NB4 (cell line): Measurements from ENCODE around the gene DOCK7.
"Not testable (repeated sequence)": the region's sequence is repeated elsewhere in the genome, so short reads cannot be mapped to it uniquely, and the experiment has no call there.

ENCODE experiments used
- DNase-seq: peaks from one replicate; pipeline ENCODE4 v3.0.0; 2010; ENCODE audit warnings: low read depth
- H3K4me3 ChIP-seq: one replicate; pipeline ENCODE4 v1.5.1; 2011; ENCODE audit warnings: mild to moderate bottlenecking, low read depth, low read length, moderate library complexity
- MYC ChIP-seq: IDR thresholded peaks from 2 replicates; pipeline ENCODE4 v1.6.1; 2011; ENCODE audit warnings: low read depth, low read length
- POLR2A ChIP-seq: IDR thresholded peaks from 2 replicates; pipeline ENCODE4 v1.6.1; 2011; ENCODE audit warnings: mild to moderate bottlenecking; ENCODE audit not compliant: insufficient read length; ENCODE audit errors: extremely low read depth
- TF ChIP-seq, protein P1 (sequence below): IDR thresholded peaks from one replicate; pipeline ENCODE4 v1.5.1; 2012; ENCODE audit warnings: low read depth, low read length
- TF ChIP-seq, protein P2 (sequence below): IDR thresholded peaks from 2 replicates; pipeline ENCODE4 v1.6.1; 2011; ENCODE audit warnings: low read depth, low read length

DOCK7 gene

DNA sequence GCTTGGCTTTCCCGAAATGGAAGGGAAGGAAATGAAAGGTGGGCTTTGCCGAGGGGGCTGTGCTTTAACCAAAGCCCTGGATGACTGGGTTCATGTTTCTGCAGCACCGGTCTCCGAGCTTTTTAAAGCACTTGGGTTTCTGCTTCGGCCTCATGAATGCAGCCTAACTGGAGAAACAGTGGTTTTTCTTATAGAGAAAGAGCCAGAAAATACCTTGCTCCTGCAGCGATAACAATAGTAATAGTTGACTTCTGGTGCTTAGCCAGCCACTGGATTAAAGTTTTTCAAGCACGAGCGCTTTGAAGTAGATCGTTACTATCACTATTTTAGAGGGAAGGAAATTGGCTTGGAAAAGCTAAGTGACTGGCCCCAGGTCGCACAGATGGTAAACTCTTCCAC, 500 bp upstream of the DOCK7 start:
- no peak for DNase-seq
- H3K4me3 ChIP-seq: peak overlapping the region; percentile 56
- TF ChIP-seq POLR2A: no peak
- TF ChIP-seq, protein P1, sequence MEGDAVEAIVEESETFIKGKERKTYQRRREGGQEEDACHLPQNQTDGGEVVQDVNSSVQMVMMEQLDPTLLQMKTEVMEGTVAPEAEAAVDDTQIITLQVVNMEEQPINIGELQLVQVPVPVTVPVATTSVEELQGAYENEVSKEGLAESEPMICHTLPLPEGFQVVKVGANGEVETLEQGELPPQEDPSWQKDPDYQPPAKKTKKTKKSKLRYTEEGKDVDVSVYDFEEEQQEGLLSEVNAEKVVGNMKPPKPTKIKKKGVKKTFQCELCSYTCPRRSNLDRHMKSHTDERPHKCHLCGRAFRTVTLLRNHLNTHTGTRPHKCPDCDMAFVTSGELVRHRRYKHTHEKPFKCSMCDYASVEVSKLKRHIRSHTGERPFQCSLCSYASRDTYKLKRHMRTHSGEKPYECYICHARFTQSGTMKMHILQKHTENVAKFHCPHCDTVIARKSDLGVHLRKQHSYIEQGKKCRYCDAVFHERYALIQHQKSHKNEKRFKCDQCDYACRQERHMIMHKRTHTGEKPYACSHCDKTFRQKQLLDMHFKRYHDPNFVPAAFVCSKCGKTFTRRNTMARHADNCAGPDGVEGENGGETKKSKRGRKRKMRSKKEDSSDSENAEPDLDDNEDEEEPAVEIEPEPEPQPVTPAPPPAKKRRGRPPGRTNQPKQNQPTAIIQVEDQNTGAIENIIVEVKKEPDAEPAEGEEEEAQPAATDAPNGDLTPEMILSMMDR: no peak
- no peak for TF ChIP-seq MYC
- TF ChIP-seq, protein P2, sequence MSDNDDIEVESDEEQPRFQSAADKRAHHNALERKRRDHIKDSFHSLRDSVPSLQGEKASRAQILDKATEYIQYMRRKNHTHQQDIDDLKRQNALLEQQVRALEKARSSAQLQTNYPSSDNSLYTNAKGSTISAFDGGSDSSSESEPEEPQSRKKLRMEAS: no peak

DNA sequence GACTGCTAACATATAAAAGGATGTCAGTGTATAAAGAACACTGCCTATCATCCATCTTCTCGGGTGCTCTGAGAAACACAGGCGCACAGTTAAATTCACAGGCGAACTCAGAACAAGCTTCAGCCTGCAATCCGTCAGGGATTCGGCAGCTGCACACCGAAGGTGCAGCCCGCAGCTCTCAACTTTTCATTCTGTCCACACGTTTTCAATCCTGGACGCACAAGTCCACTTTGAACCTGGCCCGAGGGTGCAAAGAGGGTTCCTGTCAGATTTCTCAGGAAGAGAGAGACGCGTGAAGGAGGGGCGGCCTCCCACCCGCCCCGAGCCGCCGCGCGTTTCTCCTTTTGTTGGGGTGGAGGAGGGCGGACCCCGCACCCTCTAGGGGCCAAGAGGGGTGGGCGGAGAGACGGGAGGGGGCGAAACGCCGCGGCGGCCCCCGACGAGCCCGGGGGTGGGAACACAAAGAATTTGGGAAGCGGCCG, 724 bp downstream of the DOCK7 start:
- TF ChIP-seq, protein P2: no peak
- TF ChIP-seq MYC: no peak
- TF ChIP-seq POLR2A: no peak
- TF ChIP-seq, protein P1: no peak
- peak overlapping the region; percentile 70 for H3K4me3 ChIP-seq
- DNase-seq: peak; percentile 50

DNA sequence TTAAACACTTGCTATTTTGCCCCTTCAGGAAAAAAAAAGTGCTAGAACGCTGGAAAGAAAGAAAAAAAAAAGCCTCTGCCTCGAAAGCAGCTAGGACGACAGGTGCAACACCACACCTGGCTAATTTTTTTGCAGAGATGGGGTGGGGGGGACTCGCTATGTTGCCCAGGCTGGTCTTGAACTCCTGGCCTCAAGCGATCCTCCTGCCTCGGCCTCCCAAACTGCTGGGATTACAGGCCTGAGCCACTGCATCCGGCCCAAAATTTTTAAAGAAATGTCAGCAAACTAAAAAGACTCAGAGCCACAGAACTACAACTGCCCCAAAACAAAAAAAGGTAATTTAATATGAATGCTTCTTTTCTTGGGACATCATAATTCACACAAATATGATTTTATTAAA, 1.4 kb downstream of the DOCK7 start:
- peak overlapping the region; percentile 70 for H3K4me3 ChIP-seq
- TF ChIP-seq POLR2A (no peak), MYC (no peak)
- TF ChIP-seq, protein P2: no peak
- TF ChIP-seq, protein P1: no peak
- DNase-seq: no peak

DNA sequence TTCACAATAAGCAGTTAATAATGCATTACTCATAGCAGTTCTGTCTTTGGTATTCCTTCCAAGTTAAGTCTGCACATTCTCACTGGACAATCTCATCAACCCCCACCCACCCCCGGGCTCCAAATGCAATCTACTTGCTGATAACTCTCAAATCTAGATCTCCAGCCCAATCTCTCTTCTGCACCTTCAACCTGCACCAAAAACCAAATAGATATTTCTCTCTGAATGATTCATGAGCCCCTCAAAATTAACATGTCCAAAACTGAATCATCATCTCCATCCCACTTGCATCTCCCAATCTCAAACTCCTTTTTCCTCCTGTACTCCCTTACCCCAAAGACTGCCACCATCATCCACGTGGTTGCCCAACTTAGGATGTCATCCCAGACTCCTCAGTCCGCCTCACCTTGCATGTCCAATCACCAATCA, 2.7 kb downstream of the DOCK7 start:
- no peak for DNase-seq
- TF ChIP-seq, protein P2: no peak
- TF ChIP-seq POLR2A (no peak), MYC (no peak)
- TF ChIP-seq, protein P1: no peak
- H3K4me3 ChIP-seq: no peak overlapping the region

DNA sequence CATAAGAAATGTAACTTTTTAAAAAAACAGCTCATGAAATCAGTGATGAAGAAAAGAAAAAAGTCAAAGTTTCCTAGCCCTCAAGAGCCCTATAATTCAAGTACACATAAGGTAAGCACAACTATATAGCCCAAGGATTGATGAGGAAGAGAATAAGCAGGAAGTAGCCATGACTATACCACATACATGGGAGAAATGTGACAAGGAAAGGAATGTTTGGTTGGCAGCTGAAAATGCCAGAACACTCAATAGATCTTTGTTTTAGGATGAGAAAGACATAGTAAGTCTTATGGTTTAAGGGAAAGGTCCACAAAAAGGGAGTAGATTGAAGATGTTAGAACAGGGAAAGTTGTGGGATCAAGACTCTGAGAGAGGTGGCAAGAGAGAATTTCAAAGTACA, 5.7 kb downstream of the DOCK7 start:
- no peak overlapping the region for H3K4me3 ChIP-seq
- no peak for DNase-seq

DNA sequence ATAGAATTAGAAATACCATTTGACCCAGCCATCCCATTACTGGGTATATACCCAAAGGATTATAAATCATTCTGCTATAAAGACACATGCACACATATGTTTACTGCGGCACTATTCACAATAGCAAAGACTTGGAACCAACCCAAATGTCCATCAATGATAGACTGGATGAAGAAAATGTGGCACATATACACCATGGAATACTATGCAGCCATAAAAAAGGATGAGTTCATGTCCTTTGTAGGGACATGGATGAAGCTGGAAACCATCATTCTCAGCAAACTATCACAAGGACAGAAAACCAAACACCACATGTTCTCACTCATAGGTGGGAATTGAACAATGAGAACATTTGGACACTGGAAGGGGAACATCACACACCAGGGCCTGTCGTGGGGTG, 7.2 kb downstream of the DOCK7 start:
- not testable (repeated sequence) for DNase-seq, H3K4me3 ChIP-seq

More for the DNA sequence above, 5.7 kb downstream of the DOCK7 start:
- TF ChIP-seq MYC: no peak
- TF ChIP-seq, protein P2: no peak
- TF ChIP-seq POLR2A: no peak
- TF ChIP-seq, protein P1: no peak

DNA sequence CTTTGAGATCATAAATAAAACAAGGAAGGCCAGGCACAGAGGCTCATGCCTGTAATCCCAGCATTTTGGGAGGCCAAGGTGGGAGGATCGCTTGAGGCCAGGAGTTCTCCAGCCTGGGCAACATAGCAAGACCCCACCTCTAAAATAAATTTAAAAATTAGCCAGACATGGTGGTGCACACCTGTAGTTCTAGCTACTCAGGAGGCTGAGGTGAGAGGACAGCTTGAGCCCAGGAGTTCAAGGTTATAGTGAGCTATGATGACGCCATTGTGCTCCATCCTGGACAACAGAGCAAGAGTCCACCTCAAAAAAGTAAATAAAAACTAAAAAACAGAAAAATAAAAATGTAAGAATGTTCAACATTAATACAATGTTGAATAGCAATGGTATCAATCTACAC, 10.4 kb downstream of the DOCK7 start:
- H3K4me3 ChIP-seq, DNase-seq: not testable (repeated sequence)
